ENCODE results near the gene GGCT.

GGCT gene

DNA sequence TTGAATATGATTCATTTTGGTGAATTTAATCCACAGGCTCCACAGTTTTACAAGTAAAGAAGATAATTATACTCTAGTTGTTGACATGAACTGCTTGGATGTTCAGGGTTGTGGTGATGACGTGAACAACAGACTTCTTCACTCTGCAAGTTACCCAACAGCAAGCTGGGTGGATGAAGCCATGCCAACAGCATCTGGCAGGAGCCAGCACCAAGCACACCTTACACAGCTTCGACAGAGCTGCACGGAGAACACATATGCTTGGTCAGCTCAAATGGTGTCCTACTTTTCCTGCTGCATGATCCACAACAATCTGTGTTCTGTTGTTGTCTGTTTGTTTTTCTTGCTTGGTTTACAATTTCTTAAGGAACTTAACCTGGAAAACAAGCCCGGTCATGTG lies 35.8 kb downstream of the GGCT start:
- TF ChIP-seq, protein P1, sequence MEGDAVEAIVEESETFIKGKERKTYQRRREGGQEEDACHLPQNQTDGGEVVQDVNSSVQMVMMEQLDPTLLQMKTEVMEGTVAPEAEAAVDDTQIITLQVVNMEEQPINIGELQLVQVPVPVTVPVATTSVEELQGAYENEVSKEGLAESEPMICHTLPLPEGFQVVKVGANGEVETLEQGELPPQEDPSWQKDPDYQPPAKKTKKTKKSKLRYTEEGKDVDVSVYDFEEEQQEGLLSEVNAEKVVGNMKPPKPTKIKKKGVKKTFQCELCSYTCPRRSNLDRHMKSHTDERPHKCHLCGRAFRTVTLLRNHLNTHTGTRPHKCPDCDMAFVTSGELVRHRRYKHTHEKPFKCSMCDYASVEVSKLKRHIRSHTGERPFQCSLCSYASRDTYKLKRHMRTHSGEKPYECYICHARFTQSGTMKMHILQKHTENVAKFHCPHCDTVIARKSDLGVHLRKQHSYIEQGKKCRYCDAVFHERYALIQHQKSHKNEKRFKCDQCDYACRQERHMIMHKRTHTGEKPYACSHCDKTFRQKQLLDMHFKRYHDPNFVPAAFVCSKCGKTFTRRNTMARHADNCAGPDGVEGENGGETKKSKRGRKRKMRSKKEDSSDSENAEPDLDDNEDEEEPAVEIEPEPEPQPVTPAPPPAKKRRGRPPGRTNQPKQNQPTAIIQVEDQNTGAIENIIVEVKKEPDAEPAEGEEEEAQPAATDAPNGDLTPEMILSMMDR (IDR thresholded peaks at IDR 0.05; ENCODE audit: low read length, missing control alignments), result no peak
- H3K4me3 ChIP-seq (replicated peaks; ENCODE audit: low read depth, low read length), result peak overlapping the region; percentile 16
- peak; percentile 72 for DNase-seq (ENCODE audit: low read depth)

DNA sequence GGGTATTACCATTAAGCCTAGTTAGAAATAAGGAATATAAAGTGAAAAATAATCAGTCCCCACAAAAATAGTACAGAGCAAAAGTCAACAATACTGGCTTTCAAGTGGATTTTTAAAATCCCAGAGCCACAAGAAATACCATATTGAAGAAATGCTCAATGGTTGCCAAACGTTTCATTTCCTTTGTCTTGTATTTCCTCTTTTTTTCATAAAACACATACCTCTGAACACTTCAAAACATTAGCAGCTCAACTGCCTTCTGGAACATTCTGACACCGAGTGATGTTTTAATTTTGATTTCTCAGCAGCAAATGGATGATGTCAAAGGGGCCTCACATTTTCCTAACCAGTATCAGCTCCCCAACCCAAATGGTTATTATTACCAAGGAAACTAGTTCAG lies 36.6 kb downstream of the GGCT start:
- peak; percentile 40 for DNase-seq (ENCODE audit: low read depth)
- no peak overlapping the region for H3K4me3 ChIP-seq (replicated peaks; ENCODE audit: low read depth, low read length)
- TF ChIP-seq, protein P1 (IDR thresholded peaks at IDR 0.05; ENCODE audit: low read length, missing control alignments), result no peak

DNA sequence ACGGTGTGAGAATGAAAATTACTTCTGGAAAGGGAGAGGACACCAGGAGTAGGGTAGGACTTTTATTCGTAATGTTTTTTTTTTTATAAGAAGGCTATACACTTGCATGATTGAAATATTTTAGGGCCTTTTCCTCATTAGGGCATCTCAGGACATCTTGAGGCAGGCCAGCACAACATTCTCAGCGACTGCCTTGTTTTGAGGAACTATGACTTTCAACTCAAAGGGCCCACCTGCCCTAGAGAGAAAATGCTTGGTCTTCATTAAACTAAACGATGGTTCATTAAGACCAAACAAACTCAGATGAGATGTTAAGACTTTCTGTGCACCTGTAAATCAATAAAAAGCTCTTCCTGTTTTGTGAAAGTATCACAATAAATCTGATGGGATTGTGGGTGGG lies 37.4 kb downstream of the GGCT start:
- TF ChIP-seq, protein P1 (IDR thresholded peaks at IDR 0.05; ENCODE audit: low read length, missing control alignments), result no peak
- no peak overlapping the region for H3K4me3 ChIP-seq (replicated peaks; ENCODE audit: low read depth, low read length)
- no peak for DNase-seq (ENCODE audit: low read depth)

DNA sequence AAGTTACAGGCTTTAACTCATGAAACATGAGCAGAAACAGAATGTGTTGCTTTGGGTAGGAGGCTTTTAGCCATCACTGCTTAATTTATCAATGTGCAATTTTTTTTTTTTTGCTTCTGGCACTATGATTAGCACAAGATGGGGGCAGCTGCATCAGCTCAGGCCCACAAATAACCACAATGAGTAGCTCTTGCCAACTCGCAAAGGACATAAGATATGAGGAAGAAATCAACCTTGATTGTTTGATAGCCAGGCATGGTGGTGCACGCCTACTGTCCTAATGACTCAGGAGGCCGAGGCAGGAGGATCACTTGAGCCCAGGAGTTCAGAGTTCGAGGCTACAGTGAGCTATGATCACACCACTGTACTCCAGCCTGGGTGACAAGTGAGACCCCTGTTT lies 38.4 kb downstream of the GGCT start:
- DNase-seq (ENCODE audit: low read depth), result no peak
- TF ChIP-seq, protein P1 (IDR thresholded peaks at IDR 0.05; ENCODE audit: low read length, missing control alignments), result no peak
- H3K4me3 ChIP-seq (replicated peaks; ENCODE audit: low read depth, low read length), result no peak overlapping the region

DNA sequence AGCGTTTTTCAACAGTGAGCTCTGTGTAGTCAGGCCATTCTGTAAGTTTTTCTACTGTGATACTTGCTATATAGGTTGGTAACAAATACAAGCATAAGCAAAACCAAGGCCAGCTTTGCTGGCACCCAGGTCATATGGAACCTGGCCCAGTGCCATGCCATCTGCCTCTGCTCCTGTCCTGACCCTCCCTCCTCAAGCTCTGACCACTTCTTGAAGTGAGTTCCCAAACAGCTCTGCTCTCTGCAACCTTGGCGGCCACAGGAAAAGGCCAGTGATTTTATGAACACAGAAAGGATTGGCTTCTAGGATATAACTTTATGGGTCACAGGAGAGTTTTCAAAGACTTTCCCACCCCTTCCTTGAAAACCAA lies 38.8 kb downstream of the GGCT start:
- no peak overlapping the region for H3K4me3 ChIP-seq (replicated peaks; ENCODE audit: low read depth, low read length)
- no peak for DNase-seq (ENCODE audit: low read depth)
- TF ChIP-seq, protein P1 (IDR thresholded peaks at IDR 0.05; ENCODE audit: low read length, missing control alignments), result no peak

DNA sequence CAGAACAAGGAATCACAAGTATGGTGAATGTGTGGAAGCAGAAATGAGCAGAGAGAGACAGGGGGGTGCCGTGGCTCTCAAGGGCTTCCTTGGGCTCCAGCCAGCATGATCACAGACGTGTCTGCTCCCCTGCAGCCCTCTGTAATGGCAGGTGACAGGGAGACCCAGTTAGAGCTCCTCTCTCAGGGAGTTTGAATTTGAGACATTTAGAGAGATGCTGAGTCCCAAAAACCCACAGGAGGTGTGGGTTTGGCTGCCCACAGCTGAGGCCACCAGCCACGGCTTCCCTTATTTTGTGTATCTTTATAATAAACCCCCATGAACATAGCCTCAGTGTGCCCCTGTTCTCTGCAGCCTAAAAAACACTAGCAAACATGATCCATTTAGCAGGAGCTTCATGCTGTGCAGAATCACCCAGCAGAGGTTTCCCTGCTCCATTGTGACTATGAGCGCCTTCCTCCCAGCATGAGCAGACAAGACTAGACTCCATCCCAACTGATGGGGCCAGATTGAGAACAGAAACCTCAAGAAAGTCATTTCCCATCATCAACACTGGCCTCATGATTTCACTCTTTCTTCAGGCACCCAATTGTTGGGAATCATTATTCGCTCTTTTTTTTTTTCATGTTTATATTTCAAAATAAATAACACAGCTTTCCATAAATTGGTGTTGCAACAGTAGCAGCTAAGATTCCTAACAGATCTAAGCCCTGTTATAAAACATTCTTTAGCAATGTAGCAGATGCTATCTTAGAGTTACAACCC lies 39.4 kb downstream of the GGCT start:
- TF ChIP-seq, protein P1 (IDR thresholded peaks at IDR 0.05; ENCODE audit: low read length, missing control alignments), result no peak
- H3K4me3 ChIP-seq (replicated peaks; ENCODE audit: low read depth, low read length), result no peak overlapping the region
- DNase-seq (ENCODE audit: low read depth), result peak; percentile 36

DNA sequence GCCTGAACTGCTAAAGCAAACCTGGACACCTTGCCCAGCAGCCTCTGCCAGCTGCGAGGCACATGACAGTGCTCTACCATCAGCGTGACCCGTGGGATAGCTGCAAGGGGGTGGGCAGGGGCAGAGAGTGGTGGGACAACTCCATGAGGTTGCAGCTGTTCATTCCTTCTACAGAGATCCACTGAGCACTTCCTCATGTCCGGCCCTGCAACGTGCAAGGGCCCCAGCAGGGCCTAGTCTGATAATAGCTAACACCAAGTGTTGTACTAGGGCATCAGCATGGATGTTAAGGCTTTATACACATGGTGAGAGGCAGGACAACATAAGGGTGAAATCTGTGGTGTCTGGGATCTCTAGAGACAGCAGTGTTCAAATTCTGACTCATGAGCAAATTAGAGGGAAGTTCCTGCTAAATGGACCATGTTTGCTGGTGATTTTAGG lies 40.4 kb downstream of the GGCT start:
- no peak for DNase-seq (ENCODE audit: low read depth)
- TF ChIP-seq, protein P1 (IDR thresholded peaks at IDR 0.05; ENCODE audit: low read length, missing control alignments), result no peak

More for the DNA sequence above, 40.4 kb downstream of the GGCT start:
- H3K4me3 ChIP-seq (replicated peaks; ENCODE audit: low read depth, low read length), result no peak overlapping the region
